ENCODE measurements around the gene CLDN6.

GRCh38 chr16:3007059-3007956 lies 10.7 kb downstream of the CLDN6 start:
- TF ChIP-seq, protein P1, sequence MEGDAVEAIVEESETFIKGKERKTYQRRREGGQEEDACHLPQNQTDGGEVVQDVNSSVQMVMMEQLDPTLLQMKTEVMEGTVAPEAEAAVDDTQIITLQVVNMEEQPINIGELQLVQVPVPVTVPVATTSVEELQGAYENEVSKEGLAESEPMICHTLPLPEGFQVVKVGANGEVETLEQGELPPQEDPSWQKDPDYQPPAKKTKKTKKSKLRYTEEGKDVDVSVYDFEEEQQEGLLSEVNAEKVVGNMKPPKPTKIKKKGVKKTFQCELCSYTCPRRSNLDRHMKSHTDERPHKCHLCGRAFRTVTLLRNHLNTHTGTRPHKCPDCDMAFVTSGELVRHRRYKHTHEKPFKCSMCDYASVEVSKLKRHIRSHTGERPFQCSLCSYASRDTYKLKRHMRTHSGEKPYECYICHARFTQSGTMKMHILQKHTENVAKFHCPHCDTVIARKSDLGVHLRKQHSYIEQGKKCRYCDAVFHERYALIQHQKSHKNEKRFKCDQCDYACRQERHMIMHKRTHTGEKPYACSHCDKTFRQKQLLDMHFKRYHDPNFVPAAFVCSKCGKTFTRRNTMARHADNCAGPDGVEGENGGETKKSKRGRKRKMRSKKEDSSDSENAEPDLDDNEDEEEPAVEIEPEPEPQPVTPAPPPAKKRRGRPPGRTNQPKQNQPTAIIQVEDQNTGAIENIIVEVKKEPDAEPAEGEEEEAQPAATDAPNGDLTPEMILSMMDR (IDR thresholded peaks at IDR 0.05; ENCODE audit: low read depth, low read length), result no peak
- TF ChIP-seq EZH2phosphoT487 (IDR thresholded peaks at IDR 0.05; ENCODE audit: low read depth), result no peak

All from OCI-LY3 (cell line).